ENCODE measurements around the gene LPAR5.

DNA sequence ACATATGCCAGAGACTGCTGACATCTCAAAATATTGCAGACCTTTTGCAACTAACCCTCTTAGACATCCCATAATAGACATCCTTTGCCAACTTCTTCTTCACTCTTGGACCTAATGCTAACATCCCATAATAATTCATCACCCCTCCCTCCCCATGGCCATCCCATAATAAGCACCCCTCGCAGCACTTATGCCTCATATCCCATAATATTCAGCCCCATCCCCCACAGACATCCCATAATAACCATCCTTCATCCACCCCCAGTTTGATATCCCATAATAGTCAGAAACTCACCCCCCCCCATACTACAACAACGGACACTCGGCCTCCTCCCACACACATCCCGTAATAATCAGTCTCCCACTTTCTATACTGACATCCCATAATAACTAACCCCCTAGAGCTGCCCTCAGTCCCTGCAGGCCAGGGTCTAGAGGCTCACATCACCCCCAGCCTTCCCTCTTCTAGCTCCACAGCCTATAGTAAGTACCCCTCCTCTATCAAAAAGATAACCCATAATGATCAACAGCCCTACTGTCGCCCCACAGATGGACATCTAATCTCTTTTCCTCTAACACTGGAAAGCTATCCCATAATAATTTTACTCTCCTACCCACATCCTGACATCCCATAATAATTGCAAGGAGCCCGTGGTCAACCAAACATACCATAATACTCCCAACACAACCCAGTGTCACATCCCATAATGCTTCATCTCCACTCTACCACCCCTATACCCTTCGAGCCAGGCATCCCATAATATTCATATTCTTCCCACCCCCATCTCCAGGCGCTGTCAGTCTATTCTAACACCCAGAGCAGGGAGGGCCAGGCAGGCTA, 27.8 kb downstream of the LPAR5 start:
- TF ChIP-seq CTCF (IDR thresholded peaks at IDR 0.05) = no peak
- TF ChIP-seq GATA2 (CRISPR knock-in tag; IDR thresholded peaks at IDR 0.05) = 0 out of 2 replicates have a peak, but pooled peaks have one; percentile 11
- TF ChIP-seq FOXJ3 (CRISPR knock-in tag; IDR thresholded peaks at IDR 0.05) = no peak
- TF ChIP-seq MXI1 (IDR thresholded peaks at IDR 0.05; ENCODE audit: low read depth, low read length) = no peak
- no peak for TF ChIP-seq RAD21 (IDR thresholded peaks at IDR 0.05; ENCODE audit: low read length)
- no peak for TF ChIP-seq NRF1 (IDR thresholded peaks at IDR 0.05; ENCODE audit: low read depth, low read length)
- TF ChIP-seq RCOR1 (IDR thresholded peaks at IDR 0.05; ENCODE audit: low read length) = no peak
- no peak for TF ChIP-seq EP300 (IDR thresholded peaks at IDR 0.05; ENCODE audit: borderline replicate concordance in 1 of 2, low read depth in 1 of 2, low read length in 1 of 2)
- peak; percentile 45 for TF ChIP-seq CHD2 (IDR thresholded peaks at IDR 0.05; ENCODE audit: low read length, partially characterized antibody)
- TF ChIP-seq, protein P1, sequence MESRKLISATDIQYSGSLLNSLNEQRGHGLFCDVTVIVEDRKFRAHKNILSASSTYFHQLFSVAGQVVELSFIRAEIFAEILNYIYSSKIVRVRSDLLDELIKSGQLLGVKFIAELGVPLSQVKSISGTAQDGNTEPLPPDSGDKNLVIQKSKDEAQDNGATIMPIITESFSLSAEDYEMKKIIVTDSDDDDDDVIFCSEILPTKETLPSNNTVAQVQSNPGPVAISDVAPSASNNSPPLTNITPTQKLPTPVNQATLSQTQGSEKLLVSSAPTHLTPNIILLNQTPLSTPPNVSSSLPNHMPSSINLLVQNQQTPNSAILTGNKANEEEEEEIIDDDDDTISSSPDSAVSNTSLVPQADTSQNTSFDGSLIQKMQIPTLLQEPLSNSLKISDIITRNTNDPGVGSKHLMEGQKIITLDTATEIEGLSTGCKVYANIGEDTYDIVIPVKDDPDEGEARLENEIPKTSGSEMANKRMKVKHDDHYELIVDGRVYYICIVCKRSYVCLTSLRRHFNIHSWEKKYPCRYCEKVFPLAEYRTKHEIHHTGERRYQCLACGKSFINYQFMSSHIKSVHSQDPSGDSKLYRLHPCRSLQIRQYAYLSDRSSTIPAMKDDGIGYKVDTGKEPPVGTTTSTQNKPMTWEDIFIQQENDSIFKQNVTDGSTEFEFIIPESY (IDR thresholded peaks at IDR 0.05; ENCODE audit: borderline replicate concordance, low read depth) = no peak
